GM18517 (cell line): ENCODE results near the gene BORCS6.
"Not testable (repeated sequence)": the region's sequence is repeated elsewhere in the genome, so short reads cannot be mapped to it uniquely, and the experiment has no call there.

Source experiments
- ATAC-seq: cut with Tn5 transposase; IDR thresholded peaks from one replicate; pipeline ENCODE4 v1.9.1; 2021; ENCODE audit warnings: mild to moderate bottlenecking, moderate library complexity; ENCODE audit not compliant: unreplicated experiment

BORCS6 gene

DNA sequence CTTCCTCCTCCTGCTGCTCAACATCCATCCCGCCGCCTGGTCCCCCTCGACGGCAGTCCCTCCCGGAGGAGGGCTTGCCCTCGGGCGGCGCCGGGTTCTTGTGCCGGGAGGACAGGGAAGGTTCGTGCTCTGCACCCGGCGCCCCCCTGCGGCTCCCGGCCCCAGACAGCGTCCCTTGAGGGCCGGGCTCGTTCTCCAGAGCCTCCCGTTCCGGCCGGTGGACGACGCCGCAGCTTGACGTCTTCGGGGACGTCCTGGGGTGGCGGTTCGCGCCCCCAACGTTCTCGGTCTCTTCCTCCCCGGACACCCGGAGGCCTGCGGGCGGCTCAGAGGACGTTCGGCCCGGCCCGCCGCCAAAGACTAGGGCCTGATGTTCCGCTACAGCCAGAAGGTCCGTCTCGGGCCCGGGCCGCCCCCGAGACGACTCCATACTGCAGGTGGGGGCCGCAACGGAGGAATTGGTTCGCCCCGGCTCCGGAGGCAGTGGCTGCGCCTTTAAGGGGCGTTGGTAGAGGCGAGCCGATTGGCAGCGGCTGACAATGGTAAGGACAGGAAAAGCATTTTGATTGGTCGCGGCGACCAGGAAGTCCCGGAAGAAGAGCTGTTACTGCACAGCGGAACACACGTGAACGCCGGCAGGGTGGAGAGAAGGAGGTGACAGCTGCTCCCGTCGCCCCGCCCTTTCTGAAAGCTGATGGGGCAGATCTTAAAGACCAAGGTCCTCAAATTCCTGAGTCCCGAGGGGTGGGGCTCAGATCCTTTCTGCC lies at the start of gene BORCS6:
Gene BORCS6, minus strand, starts transcription at position 470 of the 767 bp plus-strand sequence. Its CDS starts 40 bp downstream, at position 430.
- peak; percentile 54 for ATAC-seq

DNA sequence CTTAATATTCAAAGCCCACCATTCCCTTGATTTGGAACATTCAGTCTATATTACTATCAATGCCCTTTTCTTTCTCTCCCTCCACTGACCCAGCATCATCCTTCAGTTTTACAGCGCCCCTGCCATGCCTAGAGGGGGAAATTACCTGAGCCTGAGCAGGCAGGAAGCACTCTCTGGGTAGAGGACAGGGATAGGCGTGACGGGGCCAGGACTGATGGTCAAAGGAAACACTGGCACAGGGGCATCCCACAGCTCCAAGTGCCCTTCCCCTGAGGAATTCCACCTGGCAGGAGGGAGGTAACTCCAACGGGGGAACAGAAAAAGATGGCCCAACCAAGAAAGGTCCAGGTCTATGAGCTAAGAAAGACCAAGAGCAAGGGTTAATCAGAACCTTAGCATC lies 47.9 kb upstream of the BORCS6 start:
- ATAC-seq, result no peak

DNA sequence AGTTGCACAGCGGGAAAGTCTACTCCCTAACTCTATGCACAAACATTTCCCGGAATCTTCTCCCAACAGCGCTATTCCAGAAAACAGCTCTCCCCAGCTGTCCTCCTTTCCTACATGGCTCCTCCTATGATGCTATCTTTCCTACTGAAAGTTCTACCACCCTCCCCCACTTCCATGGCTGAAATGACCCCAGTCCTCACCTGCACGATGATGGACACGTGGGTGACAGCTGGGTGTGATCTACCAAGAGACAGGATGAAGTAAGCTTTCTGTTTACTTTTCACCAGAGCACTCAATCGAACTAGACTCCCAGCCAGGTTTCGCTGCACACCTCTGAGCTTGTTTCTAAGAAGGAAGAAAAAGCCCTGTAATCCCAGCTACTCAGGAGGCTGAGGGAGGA lies 47.2 kb upstream of the BORCS6 start:
- ATAC-seq, result no peak

DNA sequence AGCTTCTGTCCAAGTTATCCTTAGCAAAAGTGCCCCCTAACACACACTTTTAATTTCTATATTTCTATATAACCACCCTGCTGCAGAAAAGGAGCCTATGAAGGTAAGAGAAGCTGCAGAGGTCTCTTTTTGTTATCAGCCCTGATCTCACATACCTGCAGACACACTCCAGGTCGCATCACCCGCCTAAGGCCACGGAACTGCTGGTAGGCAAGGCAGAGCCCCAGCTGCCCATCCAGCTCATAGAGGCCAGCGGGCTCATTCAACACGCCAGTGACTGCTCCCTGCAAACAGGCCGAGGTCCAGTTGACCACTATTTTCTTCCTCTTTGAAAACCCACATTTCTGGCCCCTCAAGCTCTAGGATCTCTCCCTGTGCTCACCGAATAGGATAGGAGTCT lies 45.7 kb upstream of the BORCS6 start:
- ATAC-seq, result no peak

DNA sequence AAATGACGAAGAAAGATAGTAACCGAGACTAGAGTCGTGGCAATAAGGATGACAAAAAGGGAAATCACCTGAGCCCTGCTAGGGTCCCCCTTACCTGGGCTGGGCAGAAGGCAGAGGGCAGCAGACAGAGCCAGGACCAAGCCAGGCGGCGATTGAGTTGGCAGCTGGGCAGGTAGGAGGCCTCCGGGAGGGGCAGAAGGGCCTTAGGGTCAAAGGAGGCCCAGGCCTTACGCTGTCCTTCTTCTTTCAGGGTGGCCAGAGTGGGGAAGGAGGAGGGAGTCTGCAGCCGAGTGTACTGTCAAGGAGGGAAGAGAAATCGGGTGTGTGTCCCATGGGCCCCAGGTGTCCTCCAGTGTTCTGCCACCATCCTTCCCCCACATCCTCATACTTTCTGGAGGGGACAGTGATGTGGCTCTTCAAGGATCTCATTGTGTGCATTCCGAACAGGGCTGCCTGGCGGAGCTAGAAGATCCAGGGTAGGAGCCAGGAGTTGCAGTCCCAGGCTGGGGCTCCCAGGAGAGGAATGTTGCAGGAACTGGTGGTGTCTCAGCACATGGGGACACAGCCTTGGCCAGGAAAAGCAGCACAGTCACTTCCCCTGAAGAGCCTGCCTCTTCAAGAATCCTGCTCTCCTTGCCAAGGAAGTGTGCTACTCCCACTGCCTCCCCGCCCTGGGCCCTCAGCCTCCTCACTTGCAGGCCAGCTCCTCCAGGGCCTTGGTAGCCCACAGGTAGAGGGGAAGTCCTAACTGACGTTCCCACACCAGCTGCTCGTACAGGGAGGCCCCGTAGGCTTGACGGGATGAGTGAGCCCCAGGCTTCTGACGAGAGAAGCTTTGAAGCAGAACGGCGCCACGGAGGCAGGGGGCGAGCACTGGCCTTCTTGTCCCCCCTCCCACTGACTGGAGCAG lies 44.6 kb upstream of the BORCS6 start:
- no peak for ATAC-seq

DNA sequence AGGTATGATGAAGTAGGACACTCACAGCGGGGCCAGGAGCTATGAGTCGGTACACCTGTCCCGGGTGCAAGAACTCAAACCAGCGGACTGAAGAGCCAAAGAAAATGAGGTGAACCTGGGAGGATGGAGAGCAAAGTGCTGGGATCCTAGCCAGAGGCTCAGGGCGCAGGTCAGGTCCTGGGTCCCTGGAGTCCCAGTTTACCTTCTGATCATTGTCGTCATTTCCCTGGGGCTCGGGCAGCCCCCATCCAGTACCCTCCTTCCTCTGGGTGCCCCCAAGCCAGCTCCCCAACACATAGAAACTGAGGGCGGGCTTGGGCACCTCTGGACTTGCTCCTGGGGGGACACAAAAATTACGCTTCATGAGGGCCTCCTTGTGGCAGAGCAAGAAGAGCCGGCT lies 41.7 kb upstream of the BORCS6 start:
- no peak for ATAC-seq

DNA sequence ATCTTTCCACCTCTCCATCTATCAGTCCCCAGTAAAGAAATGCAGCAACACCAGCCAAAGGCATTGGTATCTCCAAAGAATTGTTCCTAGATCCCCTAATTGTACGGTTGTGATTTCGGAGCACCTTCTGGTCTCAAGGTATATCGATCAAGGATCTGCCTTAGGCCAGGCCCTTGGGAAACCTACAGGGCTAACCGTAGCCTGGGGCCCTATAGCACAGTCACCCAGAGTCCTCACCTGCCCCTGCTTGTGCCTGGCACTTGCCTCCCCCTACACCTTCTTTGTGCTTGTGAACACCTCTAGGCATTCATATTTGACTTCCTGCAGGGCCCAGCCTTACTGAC lies 37.2 kb upstream of the BORCS6 start:
- no peak for ATAC-seq

DNA sequence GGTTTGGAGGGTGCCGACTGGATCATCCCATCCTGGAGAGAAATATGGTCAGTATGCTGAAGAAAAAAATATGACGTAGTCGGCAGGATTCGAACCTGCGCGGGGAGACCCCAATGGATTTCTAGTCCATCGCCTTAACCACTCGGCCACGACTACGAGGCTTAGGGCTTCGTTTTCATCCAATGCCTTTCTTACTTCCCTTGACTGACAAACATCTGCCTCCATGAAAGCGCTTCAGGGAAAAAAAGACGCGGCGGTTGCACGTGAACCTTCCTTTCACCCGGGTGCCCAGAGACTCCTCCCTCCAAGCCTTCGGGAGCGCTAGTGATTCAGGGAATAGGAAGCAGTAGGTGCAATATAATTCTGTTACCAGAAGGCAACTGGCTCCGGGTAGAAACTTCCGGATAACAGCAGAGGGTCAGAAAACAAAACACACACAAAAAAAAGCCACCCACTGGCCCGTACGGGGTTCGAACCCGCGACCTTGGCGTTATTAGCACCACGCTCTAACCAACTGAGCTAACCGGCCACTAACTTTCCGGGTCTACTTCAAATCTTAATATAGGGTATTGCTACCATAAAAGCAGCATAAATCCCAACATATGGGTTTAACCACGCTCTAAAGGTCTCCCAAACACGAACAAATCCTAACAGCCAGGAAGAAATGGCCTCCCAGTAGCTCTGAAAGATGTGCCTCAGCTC lies 36.7 kb upstream of the BORCS6 start:
- no peak for ATAC-seq

DNA sequence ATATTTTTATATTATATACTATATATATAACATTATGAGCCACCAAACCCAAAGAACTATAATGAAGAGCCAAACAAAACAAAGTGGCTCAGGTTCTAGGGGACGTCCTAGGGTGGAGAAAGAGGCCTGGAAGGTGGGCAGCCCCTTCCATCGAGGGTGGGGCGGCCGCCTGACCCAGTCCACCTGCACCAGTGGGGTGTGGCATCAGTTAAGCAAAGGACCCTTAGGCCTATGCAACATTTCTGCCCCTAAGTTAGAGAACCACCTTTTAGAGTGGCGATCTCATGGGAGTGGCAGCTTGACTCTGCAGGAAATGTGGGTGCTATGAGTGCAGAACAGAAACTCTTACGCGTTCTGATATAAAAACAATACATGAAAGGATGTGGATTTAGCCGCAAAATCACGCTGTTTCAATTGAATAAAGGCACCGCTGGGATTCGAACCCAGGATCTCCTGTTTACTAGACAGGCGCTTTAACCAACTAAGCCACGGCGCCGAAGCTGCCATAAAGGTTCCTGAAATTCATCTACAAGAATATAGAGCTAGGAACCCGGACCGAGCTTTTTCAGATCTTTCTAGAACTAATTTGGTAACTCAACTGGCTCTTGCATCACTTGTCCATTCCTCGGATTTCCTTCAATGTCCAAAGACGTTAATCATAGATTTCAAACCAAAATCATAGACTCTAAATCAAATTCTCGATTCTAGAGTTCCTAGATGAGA lies 36.0 kb upstream of the BORCS6 start:
- ATAC-seq, result no peak

DNA sequence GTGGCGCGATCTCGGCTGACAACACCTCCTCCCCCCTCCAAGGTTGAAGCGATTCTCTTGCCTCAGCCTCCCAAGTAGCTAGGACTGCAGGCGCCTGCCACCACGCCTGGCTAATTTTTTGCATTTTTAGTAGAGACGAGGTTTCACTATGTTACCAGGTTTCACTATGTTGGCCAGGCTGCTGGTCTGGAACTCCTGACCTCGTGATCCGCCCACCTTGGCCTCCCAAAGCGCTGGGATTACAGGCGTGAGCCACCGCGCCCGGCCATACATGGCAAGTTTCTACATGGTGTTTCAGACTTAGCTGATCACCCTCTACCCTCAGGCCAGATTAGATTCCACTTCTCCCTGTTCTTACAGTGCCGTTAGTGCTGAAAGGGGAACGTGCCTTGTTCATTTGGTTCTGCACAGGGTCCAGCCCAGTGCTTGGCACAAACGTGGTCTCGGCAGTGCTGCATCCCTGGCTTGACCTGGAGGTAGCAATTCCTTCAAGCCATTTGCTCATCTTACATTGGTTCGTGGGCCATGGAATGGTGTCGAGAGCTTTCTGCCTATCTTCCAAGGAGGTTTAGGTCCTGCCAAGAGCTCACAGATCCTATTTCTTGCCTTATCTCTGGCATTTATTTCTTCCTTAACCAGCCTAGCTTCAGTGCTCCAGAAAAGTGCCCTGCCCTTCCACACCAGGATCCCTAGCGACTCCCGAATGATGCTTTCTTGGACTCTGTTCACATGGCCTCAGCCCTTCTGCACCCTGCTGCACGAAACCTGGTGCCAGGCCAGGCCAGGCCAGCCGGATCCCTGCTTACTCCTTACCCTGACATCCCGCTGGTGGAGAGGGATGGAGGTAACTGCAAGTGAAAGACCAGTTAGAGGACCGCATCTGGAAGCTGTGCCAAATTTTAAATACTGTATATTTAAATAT lies 35.2 kb upstream of the BORCS6 start:
- ATAC-seq, result no peak

DNA sequence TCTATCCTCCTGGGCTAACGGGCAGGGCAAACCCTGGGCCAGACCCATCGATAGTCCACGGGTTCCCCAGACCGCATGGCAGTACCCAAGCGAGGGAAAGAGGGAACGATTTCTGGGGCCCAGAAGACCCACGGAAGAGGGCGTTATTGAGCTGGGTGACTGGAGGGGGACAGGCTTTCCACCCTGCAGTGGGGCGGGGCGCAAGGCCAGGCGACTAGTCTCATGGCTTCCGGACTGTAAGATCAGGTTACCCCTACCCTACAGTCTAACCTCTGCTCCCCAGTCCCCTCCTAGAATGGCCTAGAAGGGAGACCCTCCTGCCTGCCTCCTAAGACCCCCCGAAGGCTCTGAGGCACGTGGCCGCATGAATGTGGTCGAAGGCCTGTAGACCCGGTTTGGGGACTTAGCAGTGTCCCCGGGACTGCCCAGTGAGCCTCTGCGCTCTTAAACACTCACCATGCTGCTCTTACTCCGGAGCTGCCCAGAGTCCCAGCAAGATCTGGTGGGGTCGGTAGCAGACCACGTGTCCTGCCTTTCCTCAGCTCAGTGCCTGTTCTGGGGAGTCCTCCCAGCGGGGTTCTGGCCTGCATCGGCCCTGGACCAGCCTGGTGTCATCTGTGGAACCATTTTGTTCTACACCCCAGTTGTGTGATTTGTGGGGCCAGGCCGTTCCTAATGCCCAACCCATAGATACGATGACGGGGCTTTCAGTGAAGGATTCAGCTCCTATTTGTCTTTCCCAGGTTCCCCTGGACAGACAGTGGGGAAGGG lies 33.6 kb upstream of the BORCS6 start:
- no peak for ATAC-seq

DNA sequence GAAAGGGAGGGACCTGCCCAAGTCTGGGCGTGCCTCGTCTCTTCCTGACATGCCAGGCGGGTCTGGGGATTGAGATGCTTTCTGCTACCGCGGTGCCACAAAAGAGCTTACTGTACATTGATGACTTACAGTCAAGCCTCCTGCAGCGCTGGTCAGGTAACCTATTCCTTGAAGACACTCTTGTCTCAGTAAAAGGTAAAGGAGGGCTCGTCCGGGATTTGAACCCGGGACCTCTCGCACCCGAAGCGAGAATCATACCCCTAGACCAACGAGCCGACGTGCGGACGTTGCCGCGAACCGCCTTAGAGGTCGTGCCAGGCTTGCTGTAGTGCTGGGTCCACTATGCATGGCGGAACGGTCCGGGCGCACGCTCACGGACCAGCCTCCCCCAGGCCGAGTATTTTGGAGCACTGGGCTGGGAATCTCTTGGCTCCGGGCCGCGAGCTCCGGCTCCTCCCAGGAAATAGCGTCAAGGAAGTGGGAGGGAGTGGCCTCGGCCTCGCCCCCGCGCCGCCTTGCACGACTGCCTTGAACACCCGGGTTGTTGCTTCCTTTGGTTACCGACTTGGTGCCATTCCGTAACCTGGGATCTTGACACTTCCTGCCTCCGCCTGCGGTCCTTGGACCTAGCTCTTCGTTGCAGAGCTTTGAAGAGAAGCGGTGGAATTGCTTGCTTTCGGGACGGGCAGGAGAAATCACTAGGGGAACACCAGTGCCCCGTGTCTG lies 32.8 kb upstream of the BORCS6 start:
- peak; percentile 29 for ATAC-seq

DNA sequence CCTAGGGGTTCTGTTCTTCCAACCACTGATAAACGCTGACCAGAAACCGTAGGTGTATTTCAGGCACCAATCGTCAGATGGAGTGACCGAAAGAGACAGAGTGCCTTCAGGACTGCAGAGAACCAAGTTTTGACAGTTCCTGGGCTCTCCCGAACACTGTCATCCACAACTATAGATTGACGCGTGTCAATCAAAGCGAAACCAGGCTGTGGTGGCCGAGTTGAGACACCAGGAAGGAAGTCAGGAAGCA lies 32.3 kb upstream of the BORCS6 start:
- ATAC-seq, result peak; percentile 26

DNA sequence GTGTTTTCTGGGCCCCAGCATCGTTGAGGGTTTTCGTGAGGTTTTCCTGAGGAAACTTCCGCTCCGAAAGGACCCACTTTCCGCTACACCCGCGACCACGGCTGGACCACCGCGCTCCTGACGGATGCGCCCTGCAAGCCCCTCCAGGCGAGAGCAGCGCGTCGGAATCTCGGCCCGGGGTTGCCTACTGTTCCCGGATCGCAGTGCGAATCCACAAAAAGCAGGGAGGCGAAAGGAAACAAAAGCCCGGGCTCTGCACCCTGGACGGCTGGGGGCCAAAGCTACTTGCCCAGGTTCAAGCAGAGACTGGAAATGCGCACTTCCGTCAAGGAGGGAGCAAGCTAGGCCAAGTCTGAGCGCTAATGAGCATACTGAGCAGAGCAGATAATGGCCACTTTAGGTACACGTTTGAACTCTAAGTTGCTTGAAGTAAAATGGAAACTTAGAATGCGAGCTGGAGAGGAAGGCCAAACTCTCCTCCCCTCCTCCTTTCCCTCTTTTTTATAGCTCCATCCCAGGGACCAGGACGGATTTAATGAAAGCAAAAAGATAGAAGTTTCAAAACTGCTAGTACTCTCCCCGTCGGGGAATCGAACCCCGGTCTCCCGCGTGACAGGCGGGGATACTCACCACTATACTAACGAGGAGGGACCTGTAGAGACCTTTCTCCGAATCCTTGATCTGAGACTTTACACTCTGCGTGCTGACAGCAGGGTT lies 31.8 kb upstream of the BORCS6 start:
- peak; percentile 43 for ATAC-seq

DNA sequence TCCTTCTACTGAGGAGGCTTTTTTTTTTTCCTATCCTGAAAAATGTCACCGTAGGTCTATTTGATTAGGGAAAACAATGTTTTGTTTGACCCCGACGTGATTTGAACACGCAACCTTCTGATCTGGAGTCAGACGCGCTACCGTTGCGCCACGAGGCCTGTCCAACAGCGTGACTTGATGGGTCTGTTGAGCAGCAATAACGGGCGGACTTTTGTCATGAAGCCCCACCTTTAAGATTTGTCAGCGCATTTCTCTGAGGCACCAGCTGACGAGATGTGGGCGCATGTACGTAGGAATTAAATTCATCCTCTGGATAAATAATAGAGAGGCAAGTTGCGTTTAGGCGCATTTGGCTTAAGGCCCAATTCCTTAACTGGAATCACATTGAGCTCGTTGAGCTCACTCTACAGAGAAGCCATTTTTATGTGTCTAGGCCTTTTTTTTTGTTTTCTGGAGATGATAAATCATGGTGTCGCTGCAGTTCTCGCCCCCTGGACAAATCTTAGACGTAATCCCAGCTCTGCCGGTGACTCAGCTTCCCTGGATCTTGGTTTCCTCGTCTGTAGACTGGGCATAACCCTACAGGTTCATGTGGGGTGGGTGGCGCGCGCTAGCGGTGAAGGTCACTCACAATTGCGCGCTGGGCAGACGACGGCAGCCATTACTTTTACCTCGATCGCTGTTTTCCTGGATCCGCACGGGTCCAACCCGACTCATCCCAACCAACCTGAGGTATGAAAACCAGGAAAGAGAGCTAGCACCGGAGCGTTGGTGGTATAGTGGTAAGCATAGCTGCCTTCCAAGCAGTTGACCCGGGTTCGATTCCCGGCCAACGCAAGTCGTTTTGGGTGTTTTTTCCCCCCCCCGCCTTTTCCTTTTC lies 31.0 kb upstream of the BORCS6 start:
- no peak for ATAC-seq

DNA sequence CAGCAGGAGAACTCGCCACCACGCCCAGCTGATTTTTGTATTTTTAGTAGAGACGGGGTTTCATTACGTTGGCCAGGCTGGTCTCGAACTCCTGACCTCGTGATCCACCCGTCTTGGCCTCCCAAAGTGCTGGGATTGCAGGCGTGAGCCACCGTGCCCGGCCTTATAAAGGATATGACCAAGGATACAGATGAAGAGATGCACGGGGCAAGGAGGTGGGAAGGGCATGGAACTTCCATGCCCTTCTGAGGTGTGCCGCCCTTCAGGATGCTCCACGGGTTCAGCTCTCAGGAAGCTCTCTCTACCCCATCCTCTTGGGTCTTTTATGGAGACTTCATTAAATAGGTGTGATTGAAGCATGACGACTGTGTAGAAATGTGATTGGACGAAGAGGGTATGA lies 24.0 kb upstream of the BORCS6 start:
- not testable (repeated sequence) for ATAC-seq
